GM18868 (cell line): ENCODE measurements around the gene PARD3B.
A peak's percentile ranks its signal among the peaks of the same experiment; 100 is the strongest.

ENCODE experiments used
- ATAC-seq: cut with Tn5 transposase; IDR thresholded peaks from one replicate; pipeline ENCODE4 v1.9.1; 2021; ENCODE audit warnings: mild to moderate bottlenecking, moderate library complexity; ENCODE audit not compliant: unreplicated experiment

Gene PARD3B

GRCh38 chr2:204877691-204878090 is 332.4 kb downstream of the PARD3B start:
- ATAC-seq: no peak

DNA sequence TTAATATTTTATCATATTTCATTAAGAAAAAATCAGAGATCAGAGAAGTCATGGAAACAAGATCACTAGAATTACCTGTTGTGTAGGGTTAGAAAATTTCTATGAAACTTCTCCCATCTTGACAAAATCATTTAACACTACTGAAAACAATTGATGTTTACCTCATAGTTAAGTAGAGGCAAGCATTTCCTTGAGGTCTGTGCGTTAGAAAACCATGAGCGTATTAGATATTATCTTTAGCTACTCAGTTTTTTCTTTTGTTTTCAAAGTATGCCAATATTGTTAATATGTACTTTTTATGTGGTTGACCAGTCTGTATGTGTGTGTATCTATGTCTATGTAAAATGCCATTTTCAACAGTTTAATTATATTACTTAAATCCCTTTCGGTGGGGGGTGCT is 335.7 kb downstream of the PARD3B start:
- ATAC-seq: no peak

DNA sequence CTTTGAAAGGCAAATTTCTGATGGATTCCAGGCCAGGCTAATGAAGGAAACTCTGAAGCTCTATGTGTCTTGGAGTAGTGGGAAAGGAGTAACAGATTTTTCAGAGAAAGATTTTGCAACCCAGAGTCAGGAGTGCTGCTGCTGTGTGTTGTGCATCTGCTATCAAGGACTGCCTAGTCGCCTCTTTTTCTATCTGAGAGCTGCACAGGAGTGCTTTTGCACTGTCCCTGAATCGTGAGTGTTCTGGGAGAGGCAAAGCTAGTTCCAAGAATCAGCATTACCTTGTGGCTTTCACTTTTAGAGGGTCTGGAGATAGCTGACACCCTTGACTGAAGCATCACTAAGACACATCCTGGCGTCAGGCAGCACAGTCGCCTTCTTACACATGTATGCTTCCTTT is 336.4 kb downstream of the PARD3B start:
- ATAC-seq: no peak

DNA sequence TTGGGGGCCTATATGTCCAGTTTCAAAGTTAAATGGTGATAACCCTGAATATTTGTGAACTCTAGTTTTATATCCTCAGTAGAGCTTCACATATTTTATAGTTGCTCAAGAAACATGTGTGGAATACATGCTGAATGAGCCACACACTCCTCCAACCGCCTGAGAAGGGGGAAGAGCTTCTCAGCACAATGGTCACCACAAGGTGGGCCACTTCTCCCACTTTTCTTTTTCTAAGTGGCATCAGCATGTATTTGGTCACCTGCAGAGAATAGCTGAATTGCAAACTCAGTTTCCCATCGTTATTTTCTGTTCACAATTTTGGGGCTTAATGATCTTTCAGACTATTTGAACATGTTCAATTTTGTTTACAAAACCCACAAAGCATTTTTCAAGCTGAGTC is 340.5 kb downstream of the PARD3B start:
- no peak for ATAC-seq

DNA sequence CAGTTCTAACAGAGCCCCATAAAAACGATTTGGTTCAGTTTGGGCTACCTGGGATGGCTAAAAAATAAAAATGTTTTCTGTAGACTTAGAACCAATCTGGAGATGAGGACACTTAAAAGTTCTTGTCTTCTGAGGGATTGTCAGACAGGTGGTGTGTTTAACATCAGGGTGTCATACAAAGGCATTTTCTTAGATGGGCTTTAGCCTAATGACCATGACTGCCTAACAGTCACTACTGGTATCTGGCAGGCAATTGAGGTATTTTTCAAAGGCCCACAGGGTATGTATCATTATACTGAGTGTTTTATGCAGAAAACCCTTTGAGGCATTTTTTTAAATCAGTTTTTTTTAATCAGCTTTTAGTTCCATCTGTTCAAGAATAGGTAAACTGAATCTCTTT is 341.4 kb downstream of the PARD3B start:
- ATAC-seq: no peak

GRCh38 chr2:204888222-204888621 is 342.9 kb downstream of the PARD3B start:
- ATAC-seq: no peak

- ATAC-seq: no peak
Measured at GRCh38 chr2:204890680-204891079, 345.4 kb downstream of the PARD3B start.

GRCh38 chr2:204891739-204892138 is 346.5 kb downstream of the PARD3B start:
- no peak for ATAC-seq

GRCh38 chr2:204892506-204893255 is 347.4 kb downstream of the PARD3B start:
- no peak for ATAC-seq

DNA sequence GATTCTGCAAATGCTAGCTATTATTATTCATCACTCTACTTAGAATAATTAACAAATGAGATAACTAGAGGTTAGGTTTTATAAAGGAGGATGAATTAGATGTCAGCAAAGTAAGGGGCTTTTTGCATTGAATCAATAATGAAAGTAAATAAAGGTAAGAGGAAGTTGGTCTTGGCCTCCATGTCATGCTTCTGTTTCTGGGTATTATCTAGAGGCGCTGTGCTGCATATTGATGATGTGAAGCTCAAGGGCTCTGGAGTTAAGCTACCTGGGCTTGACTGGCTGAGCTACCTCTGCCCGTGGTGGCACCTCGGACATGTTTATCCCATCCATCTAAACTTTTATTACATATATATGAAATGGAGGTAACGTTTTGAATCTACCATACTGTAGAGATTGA is 350.9 kb downstream of the PARD3B start:
- peak; percentile 74 for ATAC-seq

DNA sequence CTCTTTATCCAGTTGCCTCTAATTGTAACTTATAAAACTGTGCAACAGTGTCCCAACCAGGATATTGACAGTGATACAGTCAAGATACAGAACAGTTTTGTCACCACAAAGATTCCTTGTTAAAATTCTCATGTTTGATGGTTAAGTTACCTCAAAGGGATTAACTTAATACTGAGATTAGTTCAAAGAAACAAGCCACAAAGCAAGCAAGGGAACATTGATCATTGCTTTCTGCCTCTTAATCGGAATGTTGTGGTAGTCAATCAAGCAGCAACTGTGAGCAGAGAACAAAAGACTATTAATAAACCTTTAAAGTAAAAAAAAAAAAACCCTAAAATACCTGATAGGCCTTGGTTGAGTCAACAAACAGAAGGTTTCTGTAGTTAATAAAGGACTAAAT is 352.3 kb downstream of the PARD3B start:
- no peak for ATAC-seq

- no peak for ATAC-seq
Measured at GRCh38 chr2:204898928-204899640, 353.8 kb downstream of the PARD3B start.

DNA sequence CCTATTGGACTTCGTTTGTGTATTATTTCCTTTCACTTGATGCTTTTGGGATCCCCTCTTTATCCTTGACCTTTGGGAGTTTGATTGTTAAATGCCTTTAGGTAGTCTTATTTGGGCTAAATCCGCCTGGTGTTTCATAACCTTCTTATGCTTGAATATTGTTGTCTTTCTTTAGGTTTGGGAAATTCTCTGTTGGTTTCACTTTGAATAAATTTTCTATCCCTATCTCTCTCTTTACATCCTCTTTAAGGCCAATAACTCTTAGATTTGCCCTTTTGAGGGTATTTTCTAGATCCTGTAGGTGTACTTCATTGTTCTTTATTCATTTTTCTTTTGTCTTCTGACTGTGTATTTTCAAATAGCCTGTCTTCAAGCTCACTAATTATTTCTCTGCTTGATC is 354.7 kb downstream of the PARD3B start:
- ATAC-seq: peak; percentile 45

GRCh38 chr2:204900487-204900886 is 355.2 kb downstream of the PARD3B start:
- no peak for ATAC-seq

DNA sequence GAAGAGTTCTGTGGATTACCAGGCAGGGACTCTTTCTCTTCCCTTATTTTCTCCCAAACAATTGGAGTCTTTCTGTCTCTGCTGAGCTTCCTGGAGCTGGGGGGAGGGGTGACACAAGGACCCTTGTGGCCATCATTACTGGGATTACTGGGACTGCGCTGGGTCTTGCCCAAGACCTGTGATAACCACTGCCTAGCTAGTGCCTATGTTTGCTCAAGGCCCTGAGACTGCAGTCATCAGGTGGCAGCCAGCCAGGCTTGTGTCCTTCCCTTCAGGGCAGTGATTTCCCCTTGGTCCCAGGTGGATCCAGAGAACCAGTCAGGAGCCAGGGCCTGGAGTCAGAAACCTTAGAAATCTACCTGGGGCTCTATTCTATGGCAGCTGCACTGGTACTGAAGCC is 355.6 kb downstream of the PARD3B start:
- no peak for ATAC-seq

GRCh38 chr2:204901591-204901990 is 356.3 kb downstream of the PARD3B start:
- ATAC-seq: no peak

DNA sequence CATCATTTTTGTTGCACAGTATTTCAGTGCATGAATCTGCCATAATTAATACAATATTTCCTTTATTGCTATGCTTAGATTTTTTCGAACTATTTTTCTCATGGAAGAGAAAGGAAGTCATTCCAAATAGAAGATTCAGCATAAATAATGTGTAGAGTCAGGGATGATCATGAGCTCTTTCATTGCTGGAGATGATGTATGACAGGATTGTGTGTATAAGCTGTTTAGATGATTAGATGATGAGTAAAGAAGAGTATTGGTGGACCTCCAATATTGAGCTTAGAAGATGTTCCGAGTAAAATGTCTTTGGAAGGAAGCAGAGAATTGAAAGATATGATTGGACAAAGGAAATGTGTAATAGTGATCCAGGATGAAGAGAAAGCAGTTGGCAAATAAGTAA is 364.5 kb downstream of the PARD3B start:
- ATAC-seq: no peak

GRCh38 chr2:204913312-204913711 is 368.0 kb downstream of the PARD3B start:
- ATAC-seq: no peak

- ATAC-seq: no peak
Measured at GRCh38 chr2:204913854-204914464, 368.7 kb downstream of the PARD3B start.

GRCh38 chr2:204914708-204915107 is 369.4 kb downstream of the PARD3B start:
- ATAC-seq: no peak

- ATAC-seq: no peak
Measured at GRCh38 chr2:204917089-204917701, 371.9 kb downstream of the PARD3B start.

GRCh38 chr2:204920776-204921175 is 375.5 kb downstream of the PARD3B start:
- no peak for ATAC-seq
